ENCODE measurements around the gene MAFG. TPM values are rescaled to one million over a fixed set of nuclear protein-coding genes. Genes with fewer than 3 reads are reported as not detected.

The MAFG gene
- total and polyA plus RNA-seq, 2 donors (not counting 3 experiments of a cell fraction or from before 2014, with no cell fraction given) = 27.6 to 35.0 TPM

DNA sequence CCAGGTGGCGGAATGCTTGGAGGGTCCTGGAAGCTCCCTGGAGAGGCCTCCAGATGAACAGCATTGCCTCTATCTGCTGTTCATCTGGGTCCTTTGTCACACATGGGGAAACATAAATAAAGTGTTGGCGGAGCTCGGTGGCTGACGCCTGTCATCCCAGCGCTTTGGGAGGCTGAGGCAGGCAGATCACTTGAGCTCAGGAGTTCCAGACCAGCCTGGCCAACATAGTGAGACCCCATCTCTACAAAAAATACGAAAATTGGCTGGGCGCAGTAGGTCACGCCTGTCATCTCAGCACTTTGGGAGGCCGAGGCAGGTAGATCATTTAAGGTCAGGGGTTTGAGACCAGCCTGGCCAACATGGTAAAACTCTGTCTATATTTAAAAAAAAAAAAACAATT, 17.3 kb upstream of the MAFG start:
- Histone ChIP-seq H3K27me3 (ENCODE audit: control insufficient read depth in 2 of 2, insufficient read depth in 2 of 2, low read length in 2 of 2) (peaks cover 0 to 7% of the 10 kb centered on the region in 2 experiments), H3K4me1 (ENCODE audit: control insufficient read depth, extremely low read depth, insufficient read depth, low read length) (no peaks in the 10 kb centered on the region), H3K36me3 (ENCODE audit: control insufficient read depth in 2 of 2, extremely low read depth in 1 of 2, insufficient read depth in 2 of 2, low read length in 2 of 2) (no peaks in the 10 kb centered on the region), H2AFZ (ENCODE audit: low read depth, low read length) (no peak overlapping the region), H3K9me1 (replicated peaks; ENCODE audit: control insufficient read depth, extremely low read depth, insufficient read depth, low read length) (no peaks in the 10 kb centered on the region), H3K27ac (ENCODE audit: insufficient read depth, low read depth, low read length) (no peak overlapping the region), H3K4me2 (ENCODE audit: insufficient read depth, low read length) (no peak overlapping the region), H3K4me3 (replicated peaks in 1 of 3; ENCODE audit: insufficient read depth in 1 of 3, low read depth in 1 of 3, low read length in 3 of 3) (no peak overlapping the region), H3K79me2 (ENCODE audit: control insufficient read depth, insufficient read depth, low read length) (no peaks in the 10 kb centered on the region), H3K9ac (replicated peaks; ENCODE audit: extremely low read depth, insufficient read depth, low read length) (no peak overlapping the region), H3K9me3 (replicated peaks; ENCODE audit: control insufficient read depth, insufficient read depth, low read length) (no peaks in the 10 kb centered on the region), H4K20me1 (replicated peaks; ENCODE audit: control insufficient read depth, extremely low read depth, insufficient read depth, low read length) (no peaks in the 10 kb centered on the region)
- no peak for FAIRE-seq
- intact Hi-C loops (cut with micrococcal nuclease) (no loop called here), dilution Hi-C loops (cut with MboI; ENCODE audit: extremely low pct_ligation_motif_present, low sequenced_read_pairs) (no loop called here)
- POLR2A ChIA-PET = interaction anchor here (0.7 kb wide), 1 partner anchor 120 kb away, joined by 3 read pairs; no protein-coding TSS in a partner anchor
- BruUV-seq (replicated peaks) = no TSS peak
- TF ChIP-seq EZH2 (IDR thresholded peaks at IDR 0.05; ENCODE audit: borderline replicate concordance, low read depth, low read length, severe bottlenecking) = no peak
- TF ChIP-seq JUN (IDR thresholded peaks at IDR 0.05; ENCODE audit: borderline replicate concordance, insufficient read depth, insufficient read length, low read depth) = no peak
- TF ChIP-seq, protein P1, sequence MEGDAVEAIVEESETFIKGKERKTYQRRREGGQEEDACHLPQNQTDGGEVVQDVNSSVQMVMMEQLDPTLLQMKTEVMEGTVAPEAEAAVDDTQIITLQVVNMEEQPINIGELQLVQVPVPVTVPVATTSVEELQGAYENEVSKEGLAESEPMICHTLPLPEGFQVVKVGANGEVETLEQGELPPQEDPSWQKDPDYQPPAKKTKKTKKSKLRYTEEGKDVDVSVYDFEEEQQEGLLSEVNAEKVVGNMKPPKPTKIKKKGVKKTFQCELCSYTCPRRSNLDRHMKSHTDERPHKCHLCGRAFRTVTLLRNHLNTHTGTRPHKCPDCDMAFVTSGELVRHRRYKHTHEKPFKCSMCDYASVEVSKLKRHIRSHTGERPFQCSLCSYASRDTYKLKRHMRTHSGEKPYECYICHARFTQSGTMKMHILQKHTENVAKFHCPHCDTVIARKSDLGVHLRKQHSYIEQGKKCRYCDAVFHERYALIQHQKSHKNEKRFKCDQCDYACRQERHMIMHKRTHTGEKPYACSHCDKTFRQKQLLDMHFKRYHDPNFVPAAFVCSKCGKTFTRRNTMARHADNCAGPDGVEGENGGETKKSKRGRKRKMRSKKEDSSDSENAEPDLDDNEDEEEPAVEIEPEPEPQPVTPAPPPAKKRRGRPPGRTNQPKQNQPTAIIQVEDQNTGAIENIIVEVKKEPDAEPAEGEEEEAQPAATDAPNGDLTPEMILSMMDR (IDR thresholded peaks at IDR 0.05; ENCODE audit: extremely low read depth in 1 of 2, insufficient read depth in 1 of 2, low read depth in 1 of 2, low read length in 2 of 2) = no peak
- TF ChIP-seq POLR2A (IDR thresholded peaks at IDR 0.05; ENCODE audit: low read depth, low read length) = no peak
- TF ChIP-seq POLR2AphosphoS5 (IDR thresholded peaks at IDR 0.05; ENCODE audit: insufficient read depth, low read depth, low read length) = no peak
- TF ChIP-seq, protein P2, sequence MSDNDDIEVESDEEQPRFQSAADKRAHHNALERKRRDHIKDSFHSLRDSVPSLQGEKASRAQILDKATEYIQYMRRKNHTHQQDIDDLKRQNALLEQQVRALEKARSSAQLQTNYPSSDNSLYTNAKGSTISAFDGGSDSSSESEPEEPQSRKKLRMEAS (IDR thresholded peaks at IDR 0.05; ENCODE audit: insufficient read depth, insufficient read length) = no peak
- TF ChIP-seq GATA2 (IDR thresholded peaks at IDR 0.05; ENCODE audit: insufficient read depth, insufficient read length, low read depth, low read length) = no peak
- DNase-seq (ENCODE audit: low read depth, low spot score) = no peak
- CTCF ChIA-PET = interaction anchor here (0.9 to 1.7 kb wide), 3 partner anchors 15 to 75 kb away, joined by 3 to 5 read pairs (median 4); no protein-coding TSS in a partner anchor

Data from endothelial cell of umbilical vein (primary cell).